COLO668 (cell line): Measurements from ENCODE around the gene DCP2.

Experiments
- DNase-seq: peaks from one replicate; lab custom pipeline; 2025; ENCODE audit not compliant: unreplicated experiment; lab: John Stamatoyannopoulos, UW

Gene DCP2

GRCh38 chr5:113062869-113063508 is 86.4 kb downstream of the DCP2 start:
- no peak for DNase-seq

GRCh38 chr5:113063927-113064326 is 87.3 kb downstream of the DCP2 start:
- no peak for DNase-seq

GRCh38 chr5:113064806-113065205 is 88.2 kb downstream of the DCP2 start:
- no peak for DNase-seq

GRCh38 chr5:113065626-113066025 is 89.0 kb downstream of the DCP2 start:
- no peak for DNase-seq

GRCh38 chr5:113067635-113068344 is 91.2 kb downstream of the DCP2 start:
- no peak for DNase-seq

GRCh38 chr5:113068559-113068958 is 92.0 kb downstream of the DCP2 start:
- DNase-seq = no peak
